Ecto neural progenitor cell (in vitro differentiated cells): Measurements from ENCODE around the gene GMNN.
"Not testable (repeated sequence)": the region's sequence is repeated elsewhere in the genome, so short reads cannot be mapped to it uniquely, and the experiment has no call there.

Experiments used
- DNase-seq: peaks from one replicate; pipeline ENCODE4 v3.0.0-alpha.2; 2018; ENCODE audit warnings: low spot score

GMNN gene

GRCh38 chr6:24761851-24762250, 12.9 kb upstream of the GMNN start:
- no peak for DNase-seq

GRCh38 chr6:24763578-24763977, 11.2 kb upstream of the GMNN start:
- DNase-seq: no peak

GRCh38 chr6:24764833-24765828, 9.6 kb upstream of the GMNN start:
- not testable (repeated sequence) for DNase-seq

- DNase-seq: not testable (repeated sequence)
Observed at GRCh38 chr6:24765968-24766367, 8.8 kb upstream of the GMNN start.

- no peak for DNase-seq
Observed at GRCh38 chr6:24766680-24767462, 7.9 kb upstream of the GMNN start.

GRCh38 chr6:24768361-24768760, 6.4 kb upstream of the GMNN start:
- DNase-seq: no peak

- DNase-seq: no peak
Observed at GRCh38 chr6:24775520-24776058, 852 bp downstream of the GMNN start.

GRCh38 chr6:24777227-24777626, 2.5 kb downstream of the GMNN start:
- no peak for DNase-seq

GRCh38 chr6:24778121-24778520, 3.4 kb downstream of the GMNN start:
- DNase-seq: no peak

- no peak for DNase-seq
Observed at GRCh38 chr6:24778878-24779277, 4.1 kb downstream of the GMNN start.

- no peak for DNase-seq
Observed at GRCh38 chr6:24779416-24780016, 4.8 kb downstream of the GMNN start.

GRCh38 chr6:24780206-24780605, 5.5 kb downstream of the GMNN start:
- DNase-seq: no peak

- no peak for DNase-seq
Observed at GRCh38 chr6:24788031-24788665, 13.4 kb downstream of the GMNN start.

- no peak for DNase-seq
Observed at GRCh38 chr6:24795106-24795505, 20.4 kb downstream of the GMNN start.

- DNase-seq: no peak
Observed at GRCh38 chr6:24796616-24797290, 22.0 kb downstream of the GMNN start.

- DNase-seq: no peak
Observed at GRCh38 chr6:24797596-24798216, 23.0 kb downstream of the GMNN start.

GRCh38 chr6:24798740-24799540, 24.2 kb downstream of the GMNN start, which contains the start of gene ARMH2:
Gene ARMH2 (minus strand): TSS chr6:24798917. CDS start chr6:24798857, 60 bp downstream.
- no peak for DNase-seq

GRCh38 chr6:24799541-24799915, 24.8 kb downstream of the GMNN start:
- no peak for DNase-seq

GRCh38 chr6:24802271-24803059, 27.7 kb downstream of the GMNN start:
- DNase-seq: no peak
